ENCODE data around the gene TBXA2R.

The TBXA2R gene

DNA sequence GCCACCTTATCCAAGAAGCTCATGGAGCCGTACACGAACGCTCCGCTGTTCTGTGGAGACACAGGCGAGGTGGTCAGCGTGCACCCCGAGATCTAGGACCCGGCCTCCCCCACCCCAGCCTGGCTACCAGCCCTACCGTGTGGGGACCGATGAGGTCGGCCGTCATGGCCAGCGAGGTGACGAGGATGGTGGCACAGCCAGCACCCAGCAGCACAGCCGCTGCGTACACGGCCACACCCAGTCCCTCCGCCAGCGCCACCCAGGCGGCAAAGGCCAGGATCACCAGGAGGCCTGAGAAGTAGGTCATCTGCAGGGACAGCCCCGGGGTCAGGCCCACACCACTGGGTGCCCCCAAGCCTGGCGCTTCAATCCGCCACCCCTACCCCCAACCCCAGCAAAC is 60.6 kb downstream of the TBXA2R start:
- Mint-ChIP-seq H3K27me3 (no peaks in the 10 kb centered on the region), H3K27ac (no peak overlapping the region), H3K4me1 (peaks cover 11% of the 10 kb centered on the region), H3K36me3 (peaks cover 4% of the 10 kb centered on the region), H3K9me3 (no peaks in the 10 kb centered on the region), H3K4me3 (no peak overlapping the region)

DNA sequence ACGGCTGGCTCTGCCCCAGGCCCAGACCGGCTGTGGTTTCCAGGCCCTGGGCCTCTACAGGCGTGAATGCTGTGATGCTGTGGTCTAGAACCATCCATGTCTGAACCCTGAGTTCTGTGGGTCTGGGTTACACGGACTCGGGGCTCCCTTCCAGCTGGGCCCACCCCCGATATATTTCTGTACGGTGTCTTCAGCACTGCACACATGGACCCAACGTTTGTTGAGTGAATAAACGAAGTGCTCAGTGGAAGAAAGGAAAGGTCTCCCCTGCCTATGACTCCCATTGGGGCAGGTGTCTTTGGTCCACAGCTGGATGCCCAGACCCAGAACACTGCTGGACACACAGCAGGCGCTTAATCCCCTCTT is 61.0 kb downstream of the TBXA2R start:
- Mint-ChIP-seq H3K4me3 (no peak overlapping the region), H3K4me1 (peaks cover 11% of the 10 kb centered on the region), H3K27me3 (no peaks in the 10 kb centered on the region), H3K9me3 (no peaks in the 10 kb centered on the region), H3K36me3 (peaks cover 4% of the 10 kb centered on the region), H3K27ac (no peak overlapping the region)

DNA sequence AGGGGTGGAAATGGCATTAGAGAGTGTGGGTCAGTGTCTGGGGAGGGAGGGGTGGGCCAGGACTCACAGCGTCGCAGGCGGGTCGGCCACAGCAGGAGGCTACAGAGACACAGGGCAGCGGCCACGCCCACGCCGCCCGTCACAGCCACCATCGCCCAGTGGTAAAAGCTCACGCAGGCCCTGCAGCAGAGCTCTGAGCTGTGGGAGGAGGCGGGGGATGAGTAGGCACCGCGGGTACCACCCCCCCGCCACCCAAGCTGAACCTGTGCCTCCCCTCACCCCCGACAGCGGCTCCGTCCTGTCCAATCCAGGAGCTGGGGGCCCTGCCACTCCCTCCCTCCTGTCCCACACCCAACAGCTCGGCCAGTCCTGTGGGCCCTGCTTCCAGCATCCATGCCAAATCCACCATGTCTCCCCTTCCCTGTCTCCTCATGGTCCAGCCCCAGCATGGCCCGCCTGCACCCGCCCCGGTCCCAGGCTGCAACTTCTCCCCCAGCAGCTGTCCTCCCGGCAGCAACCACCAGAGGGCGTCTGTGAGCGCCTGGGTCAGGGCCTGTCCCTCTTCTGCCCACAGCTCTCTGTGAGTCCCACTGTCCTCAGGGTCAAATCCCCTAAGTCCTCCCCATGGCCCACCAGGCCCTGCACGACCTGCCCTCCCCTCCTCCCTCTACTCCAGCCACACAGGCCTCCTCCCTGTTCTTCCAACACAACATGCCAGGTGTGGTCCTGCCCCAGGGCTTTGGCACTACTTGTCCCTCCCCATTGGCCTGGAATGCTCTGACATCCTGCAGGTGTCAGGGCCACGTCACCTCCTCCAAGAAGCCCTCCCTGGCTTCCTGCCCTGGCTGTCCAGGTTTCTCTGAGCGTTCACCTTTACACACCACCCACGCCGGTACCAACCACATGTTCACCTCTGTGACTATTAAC is 61.7 kb downstream of the TBXA2R start:
- Mint-ChIP-seq H3K9me3 (no peaks in the 10 kb centered on the region), H3K27ac (peak overlapping the region; percentile 51), H3K36me3 (peaks cover 4% of the 10 kb centered on the region), H3K4me1 (peaks cover 11% of the 10 kb centered on the region), H3K27me3 (no peaks in the 10 kb centered on the region), H3K4me3 (no peak overlapping the region)

Measured in activated naive CD4-positive, alpha-beta T cell treated with anti-CD3 and anti-CD28 coated beads, Interleukin-2, amount 50 U/mL, for 24 hours (primary cell).